ENCODE data around the gene HSPA12B.

Gene HSPA12B

DNA sequence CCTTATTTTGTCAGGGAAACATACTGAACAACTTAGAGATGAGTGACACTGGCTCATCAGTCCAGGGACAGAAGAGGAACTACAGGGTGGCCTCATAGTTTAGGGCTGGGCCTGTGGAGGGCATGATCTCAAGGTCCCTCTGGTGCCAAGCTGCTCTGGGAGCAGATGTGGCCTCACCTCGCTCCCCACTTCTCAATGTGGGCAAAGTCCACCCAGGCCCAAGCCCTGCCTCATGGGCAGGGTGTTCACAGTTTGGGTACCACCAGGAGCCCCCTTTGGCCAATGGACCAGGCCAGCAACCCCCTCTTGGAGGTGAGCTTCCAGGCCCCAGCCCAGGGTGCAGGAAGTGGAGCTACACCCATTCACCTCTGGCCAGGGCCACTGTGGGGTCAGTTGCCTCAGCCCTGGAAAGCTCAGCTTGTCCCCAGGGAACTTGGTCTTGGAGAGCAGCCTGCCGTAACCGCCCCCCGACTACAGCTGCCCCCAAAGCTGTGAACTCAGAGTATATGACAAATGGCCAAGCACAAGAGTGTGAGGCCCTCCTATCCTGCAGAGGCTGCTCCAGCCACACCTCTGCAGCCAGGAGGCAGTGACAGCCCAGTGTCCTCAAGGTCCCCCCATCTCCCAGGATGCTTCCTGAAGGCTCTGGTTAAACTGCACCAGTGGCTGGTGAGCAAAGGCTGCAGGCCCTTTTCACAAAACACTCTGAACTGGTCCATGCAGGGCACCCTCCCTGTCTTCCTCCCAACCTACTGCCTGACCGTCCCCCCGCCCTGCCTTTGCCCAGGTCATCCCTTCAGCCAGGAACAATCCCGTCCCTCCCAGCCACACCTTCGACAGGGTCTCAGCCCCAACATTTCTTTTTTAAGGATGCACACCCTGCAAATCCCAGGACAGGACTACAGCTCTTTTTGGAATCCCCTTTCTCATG lies 31.5 kb downstream of the HSPA12B start:
- no peak for DNase-seq (ENCODE audit: low read depth in 2 of 3, low spot score in 1 of 3)

- DNase-seq (ENCODE audit: low read depth in 2 of 3, low spot score in 1 of 3), result no peak
These were observed 32.2 kb downstream of the HSPA12B start for GRCh38 chr20:3764659-3765058.

- no peak for DNase-seq (ENCODE audit: low read depth in 2 of 3, low spot score in 1 of 3)
These were observed 32.8 kb downstream of the HSPA12B start for GRCh38 chr20:3765171-3765882.

DNA sequence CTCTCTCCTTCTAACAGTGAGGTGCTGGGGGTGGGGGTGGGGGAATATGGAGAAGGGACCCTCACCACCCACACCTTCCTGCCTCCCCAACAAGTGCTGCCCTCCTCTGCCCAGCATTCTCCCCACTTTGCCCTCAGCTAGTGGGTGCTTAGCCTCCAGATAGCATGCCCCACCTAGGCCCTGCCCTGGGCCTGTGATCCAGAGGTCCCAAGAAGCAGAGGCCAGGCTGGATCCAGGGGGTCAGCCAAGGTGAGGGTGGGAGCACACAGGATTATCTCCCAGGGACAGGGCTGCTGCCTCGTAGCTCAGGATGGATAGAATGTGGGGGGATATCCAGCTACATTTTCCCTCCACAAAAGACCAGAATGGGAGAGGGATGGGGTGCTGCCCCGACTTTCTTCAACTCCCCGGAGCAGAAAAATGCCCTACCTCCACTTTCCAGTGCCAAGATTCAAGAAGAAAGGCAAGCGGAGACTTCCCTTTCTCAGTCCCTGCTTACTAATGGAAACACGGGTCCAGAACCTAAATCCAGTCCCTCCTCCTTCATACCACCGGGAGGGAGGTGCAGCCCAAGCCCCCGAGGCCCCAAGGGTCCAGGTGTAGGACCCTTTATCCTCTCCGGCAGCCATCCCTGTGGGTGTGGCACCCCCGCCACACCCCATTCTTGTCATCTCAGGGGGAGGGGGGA lies 34.1 kb downstream of the HSPA12B start:
- no peak for DNase-seq (ENCODE audit: low read depth in 2 of 3, low spot score in 1 of 3)

DNA sequence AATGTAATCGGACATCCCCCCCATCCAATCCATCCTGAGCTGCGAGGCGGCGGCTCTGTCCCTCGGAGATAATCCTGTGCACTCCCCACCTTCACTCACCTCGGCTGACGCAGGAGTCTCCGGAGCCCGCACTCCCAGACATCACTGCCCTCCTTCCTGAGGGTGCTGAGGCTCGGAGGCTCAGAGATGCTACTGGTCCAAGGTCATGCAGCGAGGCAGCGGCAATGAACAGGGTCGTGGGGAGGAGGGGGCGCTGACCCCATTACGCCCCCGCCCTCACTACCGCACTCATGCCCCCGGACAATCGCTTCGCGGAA lies 34.6 kb downstream of the HSPA12B start:
- no peak for DNase-seq (ENCODE audit: low read depth in 2 of 3, low spot score in 1 of 3)

DNA sequence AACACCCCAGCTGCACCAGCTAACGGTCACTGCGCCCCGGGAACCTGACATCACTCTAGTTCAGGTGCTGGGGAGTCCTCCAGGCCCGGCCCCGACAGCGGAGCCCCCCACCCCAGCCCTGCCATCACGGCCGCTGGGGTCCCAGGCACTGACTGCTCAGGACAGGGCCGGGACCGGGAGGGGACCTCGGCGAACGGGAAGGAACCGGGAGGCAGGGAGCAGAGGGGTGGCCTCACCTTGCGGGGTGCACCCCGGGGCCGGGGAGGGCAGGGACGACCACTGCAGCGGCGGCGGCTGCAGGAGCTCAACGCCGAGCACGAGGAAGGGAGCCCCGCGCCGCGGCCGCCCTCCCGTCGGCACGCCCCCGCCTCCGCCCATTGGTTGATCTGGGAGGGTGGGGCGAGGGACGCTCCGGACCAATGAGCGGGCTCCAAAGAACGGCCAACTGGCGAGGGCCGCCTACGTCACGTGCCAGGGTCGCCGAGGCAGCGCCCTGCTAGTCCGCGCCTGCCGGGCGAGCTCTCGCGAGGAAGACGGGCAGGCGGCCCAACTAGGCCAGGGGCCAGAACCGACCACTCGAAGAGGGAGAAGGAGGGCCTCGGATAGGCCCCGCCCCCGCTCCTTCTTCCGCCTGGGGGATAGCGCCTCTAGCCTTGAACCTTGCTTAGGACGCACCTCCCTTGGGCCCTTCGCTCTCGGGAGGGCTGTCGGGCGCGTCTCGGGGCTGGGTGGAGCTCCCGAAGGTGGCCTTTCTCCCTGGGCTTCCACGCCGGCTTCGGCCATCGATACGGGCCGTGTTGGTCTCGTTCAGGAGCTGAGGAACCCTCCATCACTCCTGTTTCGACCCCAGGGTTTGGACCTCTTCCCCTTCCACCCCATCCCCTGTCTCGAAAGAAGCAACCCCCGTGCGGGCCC lies 35.2 kb downstream of the HSPA12B start, which contains the start of gene ADISSP:
ADISSP (minus strand) TSS at position 327 of the 915 bp plus-strand sequence. CDS start 7,653 bp downstream, outside the sequence.
- DNase-seq (ENCODE audit: low read depth in 2 of 3, low spot score in 1 of 3), result peak; percentile 94 to 98 (median 97)

GRCh38 chr20:3768342-3769130 lies 36.1 kb downstream of the HSPA12B start:
- peak; percentile 49 to 72 (median 71) for DNase-seq (ENCODE audit: low read depth in 2 of 3, low spot score in 1 of 3)

DNA sequence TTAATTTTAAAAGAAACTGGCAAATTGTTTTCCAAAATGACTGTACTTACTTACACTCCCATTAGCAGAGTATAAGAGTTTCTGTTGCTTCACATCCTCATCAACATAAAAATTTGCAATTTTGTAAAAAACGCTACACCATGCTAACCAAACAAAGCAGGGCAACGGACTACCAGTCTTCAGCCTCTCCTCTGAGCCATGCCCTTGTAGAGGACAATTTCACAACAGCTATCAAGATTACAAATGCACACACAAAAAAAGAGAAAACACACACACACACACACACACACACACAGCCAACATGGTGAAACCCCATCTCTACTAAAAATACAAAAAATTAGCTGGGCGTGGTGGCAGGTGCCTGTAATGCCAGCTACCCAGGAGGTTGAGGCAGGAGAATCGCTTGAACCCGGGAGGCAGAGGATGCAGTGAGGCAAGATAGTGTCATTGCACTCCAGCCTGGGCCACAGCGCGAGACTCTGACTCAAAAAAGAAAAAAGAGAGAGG lies 39.1 kb downstream of the HSPA12B start:
- no peak for DNase-seq (ENCODE audit: low read depth in 2 of 3, low spot score in 1 of 3)

- no peak for DNase-seq (ENCODE audit: low read depth in 2 of 3, low spot score in 1 of 3)
These were observed 43.1 kb downstream of the HSPA12B start for GRCh38 chr20:3775457-3776108.

DNA sequence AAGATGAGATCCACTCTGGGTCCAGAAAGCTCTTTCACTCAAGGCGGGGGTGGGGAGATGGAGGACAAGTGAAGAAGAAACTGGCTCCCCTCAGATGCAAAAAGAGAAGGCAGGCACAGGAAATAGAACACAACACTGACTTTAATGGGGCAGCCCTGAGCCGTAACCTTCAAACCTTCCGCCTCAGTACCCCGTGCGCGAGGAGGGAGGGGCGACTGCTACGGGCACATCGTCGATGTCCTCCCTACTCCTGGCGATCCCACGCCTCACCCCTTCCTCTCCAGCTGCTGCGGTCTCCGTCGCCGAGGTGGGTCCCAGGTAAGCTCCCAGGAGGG lies 44.9 kb downstream of the HSPA12B start:
- DNase-seq (ENCODE audit: low read depth in 2 of 3, low spot score in 1 of 3), result no peak

GRCh38 chr20:3777716-3778629 lies 45.5 kb downstream of the HSPA12B start:
- DNase-seq (ENCODE audit: low read depth in 2 of 3, low spot score in 1 of 3), result peak in 2 of 3 donors; percentile 47 to 55

- no peak for DNase-seq (ENCODE audit: low read depth in 2 of 3, low spot score in 1 of 3)
These were observed 46.5 kb downstream of the HSPA12B start for GRCh38 chr20:3778976-3779375.

- DNase-seq (ENCODE audit: low read depth in 2 of 3, low spot score in 1 of 3), result peak in 2 of 3 donors; percentile 43 to 52
These were observed 48.8 kb downstream of the HSPA12B start, which contains the start of gene SPEF1 for GRCh38 chr20:3781153-3781910. Gene SPEF1, minus strand, starts transcription at chr20:3781448. Its CDS starts 161 bp downstream, at chr20:3781287.

- DNase-seq (ENCODE audit: low read depth in 2 of 3, low spot score in 1 of 3), result no peak
These were observed 50.1 kb downstream of the HSPA12B start for GRCh38 chr20:3782597-3782996.

- no peak for DNase-seq (ENCODE audit: low read depth in 2 of 3, low spot score in 1 of 3)
These were observed 50.6 kb downstream of the HSPA12B start for GRCh38 chr20:3783068-3783489.

- no peak for DNase-seq (ENCODE audit: low read depth in 2 of 3, low spot score in 1 of 3)
These were observed 51.2 kb downstream of the HSPA12B start for GRCh38 chr20:3783511-3784195.
